ENCODE measurements around the gene TNRC6C. TPM values are rescaled to one million over a fixed set of nuclear protein-coding genes. Genes with fewer than 3 reads are reported as not detected.
A peak's percentile ranks its signal among the peaks of the same experiment; 100 is the strongest.

TNRC6C gene
- polyA plus RNA-seq, 3 donors, result 0.38 to 0.80 (median 0.46) TPM

DNA sequence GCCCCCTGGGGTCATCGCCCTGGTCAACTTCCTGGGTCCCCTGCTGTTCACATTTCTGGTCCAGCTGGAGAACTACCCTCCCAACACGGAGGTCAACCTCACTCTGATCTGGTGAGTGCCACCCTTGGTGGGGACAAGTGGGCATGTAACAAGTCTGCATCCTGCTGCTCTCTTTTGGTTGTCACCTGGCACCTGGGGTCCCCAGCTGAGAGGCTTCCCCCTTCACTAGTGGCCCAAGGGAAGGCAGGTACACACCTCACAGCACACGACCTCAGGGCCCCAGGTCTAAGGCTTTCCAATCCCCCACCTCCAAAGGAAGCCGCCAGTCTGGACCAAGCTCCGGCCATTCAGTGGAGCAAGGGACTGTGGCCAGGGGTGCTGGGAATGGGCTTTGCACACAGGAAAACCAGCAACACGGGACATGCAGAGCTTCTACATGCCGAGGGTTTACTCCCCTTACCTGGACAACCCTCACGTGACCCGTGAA is 176.4 kb downstream of the TNRC6C start:
- H3K36me3 Mint-ChIP-seq, result peaks cover 43 to 56% of the 10 kb centered on the region in 2 donors
- Histone ChIP-seq H4K20me1 (ENCODE audit: insufficient read depth, low read length) (peaks cover 74% of the 10 kb centered on the region), H3K27me3 (ENCODE audit: control insufficient read depth in 2 of 2, insufficient read depth in 2 of 2, low read length in 2 of 2) (no peaks in the 10 kb centered on the region), H3K4me2 (replicated peaks; ENCODE audit: extremely low read depth, low read length, poor library complexity, severe bottlenecking) (no peak overlapping the region), H3K79me2 (ENCODE audit: insufficient read depth, low read length) (peaks cover 47% of the 10 kb centered on the region), H3K9ac (ENCODE audit: insufficient read depth, low read length, poor library complexity, severe bottlenecking) (no peak overlapping the region), H3K4me1 (ENCODE audit: control insufficient read depth in 1 of 2, insufficient read depth in 2 of 2, low read length in 2 of 2) (peaks cover 70 to 94% of the 10 kb centered on the region in 2 donors), H3K27ac (ENCODE audit: low read depth in 1 of 2, low read length in 2 of 2) (no peak overlapping the region), H3K9me3 (replicated peaks in 1 of 2; ENCODE audit: control insufficient read depth in 1 of 2, insufficient read depth in 1 of 2, low read length in 2 of 2) (no peaks in the 10 kb centered on the region), H3K4me3 (replicated peaks in 1 of 3; ENCODE audit: low read depth in 2 of 3, low read length in 3 of 3) (no peak overlapping the region), H3K36me3 (replicated peaks in 1 of 2; ENCODE audit: control insufficient read depth in 1 of 2, insufficient read depth in 2 of 2, low read length in 2 of 2) (peaks cover 36 to 41% of the 10 kb centered on the region in 2 donors), H2AFZ (ENCODE audit: insufficient read depth, low read depth, low read length, poor library complexity, severe bottlenecking) (no peak overlapping the region)
- intact Hi-C loops (cut with micrococcal nuclease), result loop anchor here (2.0 to 5.0 kb wide), 2 partner anchors 22 to 37 kb away; no protein-coding TSS in a partner anchor
- H3K27me3 Mint-ChIP-seq (ENCODE audit: low read depth in 3 of 3), result peaks cover 0 to 5% (median 0%) of the 10 kb centered on the region in 3 donors
- no peak for DNase-seq
- H3K27ac Mint-ChIP-seq, result no peak overlapping the region
- peaks cover 78% of the 10 kb centered on the region for H3K4me1 Mint-ChIP-seq
- TF ChIP-seq CTCF (IDR thresholded peaks at IDR 0.05), result no peak
- no peak overlapping the region for H3K4me3 Mint-ChIP-seq
- WGBS (ENCODE audit: insufficient coverage), result 96% methylated on average over 4 of the region's 9 CpGs
- H3K9me3 Mint-ChIP-seq, result no peaks in the 10 kb centered on the region

GRCh38 chr17:78135858-78136500 is 177.5 kb downstream of the TNRC6C start:
- no peaks in the 10 kb centered on the region for H3K9me3 ChIP-seq (replicated peaks in 1 of 2; ENCODE audit: control insufficient read depth in 1 of 2, insufficient read depth in 1 of 2, low read length in 2 of 2)
- H3K4me1 ChIP-seq (ENCODE audit: control insufficient read depth in 1 of 2, insufficient read depth in 2 of 2, low read length in 2 of 2), result peaks cover 67 to 94% of the 10 kb centered on the region in 2 donors
- no peak overlapping the region for H3K4me3 Mint-ChIP-seq
- no peak for TF ChIP-seq CTCF (IDR thresholded peaks at IDR 0.05)
- peaks cover 43 to 56% of the 10 kb centered on the region in 2 donors for H3K36me3 Mint-ChIP-seq
- H3K4me2 ChIP-seq (replicated peaks; ENCODE audit: extremely low read depth, low read length, poor library complexity, severe bottlenecking), result no peak overlapping the region
- H3K27ac ChIP-seq (ENCODE audit: low read depth in 1 of 2, low read length in 2 of 2), result no peak overlapping the region
- H3K27me3 ChIP-seq (ENCODE audit: control insufficient read depth in 2 of 2, insufficient read depth in 2 of 2, low read length in 2 of 2), result no peaks in the 10 kb centered on the region
- H3K4me1 Mint-ChIP-seq, result peaks cover 74% of the 10 kb centered on the region
- peaks cover 38% of the 10 kb centered on the region for H3K79me2 ChIP-seq (ENCODE audit: insufficient read depth, low read length)
- no peaks in the 10 kb centered on the region for H3K9me3 Mint-ChIP-seq
- H3K9ac ChIP-seq (ENCODE audit: insufficient read depth, low read length, poor library complexity, severe bottlenecking), result no peak overlapping the region
- peak overlapping the region in 4 of 7 donors; percentile 4 to 60 (median 24) for H3K27ac Mint-ChIP-seq
- peaks cover 77% of the 10 kb centered on the region for H4K20me1 ChIP-seq (ENCODE audit: insufficient read depth, low read length)
- H3K27me3 Mint-ChIP-seq (ENCODE audit: low read depth in 3 of 3), result peaks cover 0 to 5% (median 0%) of the 10 kb centered on the region in 3 donors
- H3K36me3 ChIP-seq (replicated peaks in 1 of 2; ENCODE audit: control insufficient read depth in 1 of 2, insufficient read depth in 2 of 2, low read length in 2 of 2), result peaks cover 36 to 41% of the 10 kb centered on the region in 2 donors
- intact Hi-C loops (cut with micrococcal nuclease), result loop anchor here (2.0 to 5.0 kb wide), 2 partner anchors 23 to 36 kb away; no protein-coding TSS in a partner anchor
- H2AFZ ChIP-seq (ENCODE audit: insufficient read depth, low read depth, low read length, poor library complexity, severe bottlenecking), result no peak overlapping the region
- H3K4me3 ChIP-seq (replicated peaks in 1 of 3; ENCODE audit: low read depth in 2 of 3, low read length in 3 of 3), result no peak overlapping the region
- no peak for DNase-seq
- 90% methylated on average over 5 of the region's 9 CpGs for WGBS (ENCODE audit: insufficient coverage)

All from CD14-positive monocyte (primary cell).